Measurements from ENCODE around the gene IGFN1. TPM values are rescaled to one million over a fixed set of nuclear protein-coding genes. Genes with fewer than 3 reads are reported as not detected.

The IGFN1 gene
- total and polyA plus RNA-seq, 2 of the 8 experiments (the other 6 are each of a cell fraction or from before 2014, with no cell fraction given) = not detected

- no peak for TF ChIP-seq CHD7 (IDR thresholded peaks at IDR 0.05; ENCODE audit: insufficient replicate concordance, low read length)
Observed at GRCh38 chr1:201169971-201170532, 20.6 kb upstream of the IGFN1 start (continued).

All from H1 (cell line).